HG03095 (cell line): Measurements from ENCODE around the gene RANBP3L.
"Not testable (repeated sequence)": the region's sequence is repeated elsewhere in the genome, so short reads cannot be mapped to it uniquely, and the experiment has no call there.

Experiments
- ATAC-seq: cut with Tn5 transposase; IDR thresholded peaks from one replicate; pipeline ENCODE4 v1.9.1; 2021; ENCODE audit warnings: moderate library complexity; ENCODE audit not compliant: unreplicated experiment

The RANBP3L gene

GRCh38 chr5:36214436-36214835 is 87.3 kb downstream of the RANBP3L start:
- no peak for ATAC-seq

- no peak for ATAC-seq
Observed at GRCh38 chr5:36209664-36210063, 92.0 kb downstream of the RANBP3L start.

- no peak for ATAC-seq
Observed at GRCh38 chr5:36208786-36209185, 92.9 kb downstream of the RANBP3L start.

GRCh38 chr5:36206913-36207312 is 94.8 kb downstream of the RANBP3L start:
- ATAC-seq = no peak

- ATAC-seq = no peak
Observed at GRCh38 chr5:36205329-36205728, 96.4 kb downstream of the RANBP3L start.

- no peak for ATAC-seq
Observed at GRCh38 chr5:36202521-36202961, 99.2 kb downstream of the RANBP3L start.

- no peak for ATAC-seq
Observed at GRCh38 chr5:36200513-36200912, 101.2 kb downstream of the RANBP3L start.

- no peak for ATAC-seq
Observed at GRCh38 chr5:36199620-36200019, 102.1 kb downstream of the RANBP3L start.

GRCh38 chr5:36198783-36199182 is 102.9 kb downstream of the RANBP3L start:
- not testable (repeated sequence) for ATAC-seq
